ENCODE results near the gene ULK1. TPM values are rescaled to one million over a fixed set of nuclear protein-coding genes. Genes with fewer than 3 reads are reported as not detected.

ULK1 gene
- polyA plus RNA-seq, 3 donors = 1.0 to 75.1 (median 1.3) TPM

- no peak for TF ChIP-seq CTCF (IDR thresholded peaks at IDR 0.05)
- Histone ChIP-seq H4K20me1 (ENCODE audit: insufficient read depth, low read length) (peaks cover 61% of the 10 kb centered on the region), H3K4me1 (ENCODE audit: control insufficient read depth in 1 of 2, insufficient read depth in 2 of 2, low read length in 2 of 2) (peaks cover 24 to 32% of the 10 kb centered on the region in 2 donors), H3K79me2 (ENCODE audit: insufficient read depth, low read length) (peaks cover 66% of the 10 kb centered on the region), H3K4me3 (replicated peaks in 1 of 3; ENCODE audit: low read depth in 2 of 3, low read length in 3 of 3) (peak overlapping the region in 1 of 3 experiments; percentile 94), H3K9ac (ENCODE audit: insufficient read depth, low read length, poor library complexity, severe bottlenecking) (no peak overlapping the region), H3K4me2 (replicated peaks; ENCODE audit: extremely low read depth, low read length, poor library complexity, severe bottlenecking) (peak overlapping the region; percentile 89), H3K36me3 (replicated peaks in 1 of 2; ENCODE audit: control insufficient read depth in 1 of 2, insufficient read depth in 2 of 2, low read length in 2 of 2) (peaks cover 13 to 23% of the 10 kb centered on the region in 2 donors), H3K27ac (ENCODE audit: low read depth in 1 of 2, low read length in 2 of 2) (peak overlapping the region in 1 of 2 donors; percentile 94), H3K27me3 (ENCODE audit: control insufficient read depth in 2 of 2, insufficient read depth in 2 of 2, low read length in 2 of 2) (no peaks in the 10 kb centered on the region), H3K9me3 (replicated peaks in 1 of 2; ENCODE audit: control insufficient read depth in 1 of 2, insufficient read depth in 1 of 2, low read length in 2 of 2) (no peaks in the 10 kb centered on the region), H2AFZ (ENCODE audit: insufficient read depth, low read depth, low read length, poor library complexity, severe bottlenecking) (no peak overlapping the region)
- DNase-seq = no peak
- intact Hi-C loops (cut with micrococcal nuclease) = loop anchor here (2.0 to 5.0 kb wide), 2 partner anchors 32 to 35 kb away; partner anchors contain the start of gene PUS1 (in 1 of the 2)
- Mint-ChIP-seq H3K36me3 (peaks cover 23 to 34% of the 10 kb centered on the region in 2 donors), H3K4me3 (peak overlapping the region; percentile 39 to 87), H3K27ac (peak overlapping the region in 1 of 7 donors; percentile 41), H3K9me3 (peaks cover 0 to 1% (median 0%) of the 10 kb centered on the region in 7 donors), H3K27me3 (ENCODE audit: low read depth in 3 of 3) (no peaks in the 10 kb centered on the region), H3K4me1 (peaks cover 26% of the 10 kb centered on the region)
- WGBS (ENCODE audit: insufficient coverage) = 86% methylated on average over 8 of the region's 18 CpGs
Measured at GRCh38 chr12:131897276-131897675, 2.9 kb downstream of the ULK1 start.

GRCh38 chr12:131897875-131898274, 3.5 kb downstream of the ULK1 start:
- Mint-ChIP-seq H3K27me3 (ENCODE audit: low read depth in 3 of 3) (no peaks in the 10 kb centered on the region), H3K36me3 (peaks cover 26 to 38% of the 10 kb centered on the region in 2 donors), H3K27ac (peak overlapping the region in 2 of 7 donors; percentile 30 to 57), H3K4me3 (peak overlapping the region in 1 of 2 donors; percentile 27), H3K4me1 (peaks cover 26% of the 10 kb centered on the region), H3K9me3 (no peaks in the 10 kb centered on the region)
- no peak for DNase-seq
- peaks cover 67% of the 10 kb centered on the region for H4K20me1 ChIP-seq (ENCODE audit: insufficient read depth, low read length)
- WGBS (ENCODE audit: insufficient coverage) = 93% methylated on average over 8 of the region's 9 CpGs
- no peak overlapping the region for H3K4me2 ChIP-seq (replicated peaks; ENCODE audit: extremely low read depth, low read length, poor library complexity, severe bottlenecking)
- H2AFZ ChIP-seq (ENCODE audit: insufficient read depth, low read depth, low read length, poor library complexity, severe bottlenecking) = no peak overlapping the region
- H3K79me2 ChIP-seq (ENCODE audit: insufficient read depth, low read length) = peaks cover 72% of the 10 kb centered on the region
- no peak overlapping the region for H3K27ac ChIP-seq (ENCODE audit: low read depth in 1 of 2, low read length in 2 of 2)
- no peaks in the 10 kb centered on the region for H3K27me3 ChIP-seq (ENCODE audit: control insufficient read depth in 2 of 2, insufficient read depth in 2 of 2, low read length in 2 of 2)
- intact Hi-C loops (cut with micrococcal nuclease) = loop anchor here (2.0 to 5.0 kb wide), 2 partner anchors 31 to 36 kb away; partner anchors contain the start of gene PUS1 (in 1 of the 2)
- no peak overlapping the region for H3K9ac ChIP-seq (ENCODE audit: insufficient read depth, low read length, poor library complexity, severe bottlenecking)
- TF ChIP-seq CTCF (IDR thresholded peaks at IDR 0.05) = no peak
- peaks cover 24 to 34% of the 10 kb centered on the region in 2 donors for H3K4me1 ChIP-seq (ENCODE audit: control insufficient read depth in 1 of 2, insufficient read depth in 2 of 2, low read length in 2 of 2)
- H3K4me3 ChIP-seq (replicated peaks in 1 of 3; ENCODE audit: low read depth in 2 of 3, low read length in 3 of 3) = no peak overlapping the region
- H3K9me3 ChIP-seq (replicated peaks in 1 of 2; ENCODE audit: control insufficient read depth in 1 of 2, insufficient read depth in 1 of 2, low read length in 2 of 2) = no peaks in the 10 kb centered on the region
- H3K36me3 ChIP-seq (replicated peaks in 1 of 2; ENCODE audit: control insufficient read depth in 1 of 2, insufficient read depth in 2 of 2, low read length in 2 of 2) = peaks cover 13 to 24% of the 10 kb centered on the region in 2 donors

Data from CD14-positive monocyte (primary cell).